Right renal pelvis (tissue), 4 donors: ENCODE measurements around the gene BOK. TPM values are rescaled to one million over a fixed set of nuclear protein-coding genes. Genes with fewer than 3 reads are reported as not detected.
"Not testable (repeated sequence)": the region's sequence is repeated elsewhere in the genome, so short reads cannot be mapped to it uniquely, and the experiment has no call there.

ENCODE experiments used
- DNase-seq, 4 donors: peaks; one replicate each; pipeline ENCODE4 v3.0.0-alpha.2; 2013; ENCODE audit warnings: low read depth in 4 of 4, low spot score in 3 of 4, missing footprints in 1 of 4
- polyA plus RNA-seq, 4 donors: library from polyadenylated mRNA; unstranded; fragments of 120-200 nt; gene quantifications; one replicate each; pipeline ENCODE4 v1.2.1, GENCODE V29; 2013; ENCODE audit not compliant: insufficient read length in 4 of 4

The BOK gene
- polyA plus RNA-seq, 4 donors: 19.7 to 32.1 (median 24.2) TPM

GRCh38 chr2:241554610-241555322 lies 3.8 kb upstream of the BOK start:
- no peak for DNase-seq

GRCh38 chr2:241555711-241556110 lies 2.8 kb upstream of the BOK start:
- no peak for DNase-seq

- no peak for DNase-seq
These were observed 1.8 kb upstream of the BOK start for GRCh38 chr2:241556746-241557145.

- DNase-seq: no peak
These were observed 997 bp downstream of the BOK start for GRCh38 chr2:241559323-241560161.

- no peak for DNase-seq
These were observed 1.8 kb downstream of the BOK start for GRCh38 chr2:241560162-241560882.

- no peak for DNase-seq
These were observed 2.4 kb downstream of the BOK start for GRCh38 chr2:241560883-241561474.

- DNase-seq: no peak
These were observed 3.3 kb downstream of the BOK start for GRCh38 chr2:241561832-241562231.

GRCh38 chr2:241562269-241562891 lies 3.8 kb downstream of the BOK start:
- DNase-seq: no peak

- DNase-seq: no peak
These were observed 4.5 kb downstream of the BOK start for GRCh38 chr2:241563031-241563507.

GRCh38 chr2:241563571-241563980 lies 5.0 kb downstream of the BOK start:
- no peak for DNase-seq

GRCh38 chr2:241563981-241564595 lies 5.5 kb downstream of the BOK start:
- no peak for DNase-seq

GRCh38 chr2:241564596-241565410 lies 6.3 kb downstream of the BOK start:
- DNase-seq: no peak

GRCh38 chr2:241565411-241565810 lies 6.9 kb downstream of the BOK start:
- no peak for DNase-seq

- DNase-seq: not testable (repeated sequence)
These were observed 7.5 kb downstream of the BOK start for GRCh38 chr2:241566021-241566420.

GRCh38 chr2:241566468-241566867 lies 7.9 kb downstream of the BOK start:
- DNase-seq: no peak

- DNase-seq: not testable (repeated sequence)
These were observed 8.7 kb downstream of the BOK start for GRCh38 chr2:241567266-241567665.

GRCh38 chr2:241567776-241568175 lies 9.2 kb downstream of the BOK start:
- no peak for DNase-seq

- no peak for DNase-seq
These were observed 10.2 kb downstream of the BOK start for GRCh38 chr2:241568726-241569125.

GRCh38 chr2:241569831-241570281 lies 11.3 kb downstream of the BOK start:
- no peak for DNase-seq
